ENCODE measurements around the gene ERG.

Gene ERG

GRCh38 chr21:38333301-38334272 is 164.7 kb downstream of the ERG start:
- no peak for DNase-seq (ENCODE audit: low read depth, low spot score)

- no peak for DNase-seq (ENCODE audit: low read depth, low spot score)
Measured at GRCh38 chr21:38330666-38331065, 167.6 kb downstream of the ERG start.
